Body of pancreas (tissue), 4 donors: Measurements from ENCODE around the gene SLC9A7.

Experiments
- CTCF ChIP-seq, 7 experiments: fragments of 450-650 bp in 4 of 7; fragments of 200-600 bp in 3 of 7; sonication (generic) in 3 of 7; IDR thresholded peaks; one replicate each; pipeline ENCODE4 v1.5.1; 2016 to 2019; ENCODE audit warnings: antibody characterized with exemption in 7 of 7
- POLR2A ChIP-seq, 3 donors: fragments of 450-650 bp; IDR thresholded peaks; one replicate each; pipeline ENCODE4 v1.6.1; 2016; ENCODE audit warnings: antibody characterized with exemption in 3 of 3, mild to moderate bottlenecking in 2 of 3

DNA sequence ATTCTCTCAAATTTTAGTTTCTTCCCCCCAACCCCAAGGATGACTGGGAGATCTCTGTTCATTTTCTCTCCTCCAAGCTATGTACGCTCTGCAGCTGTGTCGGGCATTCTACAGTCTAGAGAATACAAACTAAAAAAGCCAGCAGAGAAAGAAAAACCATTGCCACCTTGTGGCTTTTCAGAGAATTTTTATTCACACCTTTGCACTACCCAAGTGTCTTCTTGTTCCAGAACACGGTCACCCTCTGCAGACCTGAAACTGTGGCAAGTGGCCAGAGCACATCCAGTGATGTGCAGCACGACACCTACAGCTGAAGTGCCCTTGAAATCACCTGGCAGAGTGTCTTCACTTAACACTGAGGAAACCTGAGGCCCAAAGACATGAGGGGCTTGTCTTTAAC, 116.8 kb downstream of the SLC9A7 start:
- TF ChIP-seq CTCF (IDR thresholded peaks at IDR 0.05) (peak in 3 of 7 experiments; percentile 19 to 32 (median 23)), POLR2A (IDR thresholded peaks at IDR 0.05) (no peak)
